Measurements from ENCODE around the gene CHIA.

The CHIA gene

GRCh38 chr1:111290104-111290503, 547 bp upstream of the CHIA start:
- no peak overlapping the region for H3K27ac ChIP-seq (ENCODE audit: low read length)
- no peaks in the 10 kb centered on the region for H4K20me1 ChIP-seq (ENCODE audit: insufficient read depth, low read length)
- H3K4me3 ChIP-seq (ENCODE audit: low read length) = no peak overlapping the region
- no peak overlapping the region for H3K9ac ChIP-seq (ENCODE audit: low read length)
- no peaks in the 10 kb centered on the region for H3K27me3 ChIP-seq (ENCODE audit: low read depth, low read length)
- no peaks in the 10 kb centered on the region for H3K79me2 ChIP-seq (ENCODE audit: low read length)
- no peaks in the 10 kb centered on the region for H3K36me3 ChIP-seq (replicated peaks; ENCODE audit: low read depth, low read length)
- no peak for TF ChIP-seq CTCF (IDR thresholded peaks at IDR 0.05; ENCODE audit: low read depth, low read length)
- TF ChIP-seq EZH2phosphoT487 (IDR thresholded peaks at IDR 0.05; ENCODE audit: low read depth) = no peak
- no peak overlapping the region for H3K4me2 ChIP-seq (ENCODE audit: low read length)
- H3K9me3 ChIP-seq (ENCODE audit: insufficient read depth, low read length) = no peaks in the 10 kb centered on the region
- H3K4me1 ChIP-seq (ENCODE audit: low read length) = no peaks in the 10 kb centered on the region
- no peak overlapping the region for H2AFZ ChIP-seq (ENCODE audit: low read depth, low read length)

- Histone ChIP-seq H4K20me1 (ENCODE audit: insufficient read depth, low read length) (no peaks in the 10 kb centered on the region), H3K27me3 (ENCODE audit: low read depth, low read length) (no peaks in the 10 kb centered on the region), H2AFZ (ENCODE audit: low read depth, low read length) (no peak overlapping the region), H3K9ac (ENCODE audit: low read length) (no peak overlapping the region), H3K4me1 (ENCODE audit: low read length) (no peaks in the 10 kb centered on the region), H3K27ac (ENCODE audit: low read length) (no peak overlapping the region), H3K79me2 (ENCODE audit: low read length) (no peaks in the 10 kb centered on the region), H3K4me3 (ENCODE audit: low read length) (no peak overlapping the region), H3K36me3 (replicated peaks; ENCODE audit: low read depth, low read length) (no peaks in the 10 kb centered on the region), H3K9me3 (ENCODE audit: insufficient read depth, low read length) (no peaks in the 10 kb centered on the region), H3K4me2 (ENCODE audit: low read length) (no peak overlapping the region)
- TF ChIP-seq EZH2phosphoT487 (IDR thresholded peaks at IDR 0.05; ENCODE audit: low read depth) (no peak), CTCF (IDR thresholded peaks at IDR 0.05; ENCODE audit: low read depth, low read length) (no peak)
Observed at GRCh38 chr1:111294390-111294789, 3.7 kb downstream of the CHIA start.

- H3K27ac ChIP-seq (ENCODE audit: low read length) = no peak overlapping the region
- H3K4me2 ChIP-seq (ENCODE audit: low read length) = no peak overlapping the region
- peaks cover 3% of the 10 kb centered on the region for H3K36me3 ChIP-seq (replicated peaks; ENCODE audit: low read depth, low read length)
- H3K9me3 ChIP-seq (ENCODE audit: insufficient read depth, low read length) = no peaks in the 10 kb centered on the region
- H3K27me3 ChIP-seq (ENCODE audit: low read depth, low read length) = no peaks in the 10 kb centered on the region
- no peaks in the 10 kb centered on the region for H3K79me2 ChIP-seq (ENCODE audit: low read length)
- no peaks in the 10 kb centered on the region for H4K20me1 ChIP-seq (ENCODE audit: insufficient read depth, low read length)
- TF ChIP-seq EZH2phosphoT487 (IDR thresholded peaks at IDR 0.05; ENCODE audit: low read depth) (no peak), CTCF (IDR thresholded peaks at IDR 0.05; ENCODE audit: low read depth, low read length) (no peak)
- H3K4me3 ChIP-seq (ENCODE audit: low read length) = no peak overlapping the region
- no peak overlapping the region for H2AFZ ChIP-seq (ENCODE audit: low read depth, low read length)
- H3K4me1 ChIP-seq (ENCODE audit: low read length) = peaks cover 6% of the 10 kb centered on the region; the same call in 1 of the 2 replicates
- no peak overlapping the region for H3K9ac ChIP-seq (ENCODE audit: low read length)
Observed at GRCh38 chr1:111302374-111302773, 11.7 kb downstream of the CHIA start.

- Histone ChIP-seq H4K20me1 (ENCODE audit: insufficient read depth, low read length) (no peaks in the 10 kb centered on the region), H3K4me1 (ENCODE audit: low read length) (no peaks in the 10 kb centered on the region), H3K79me2 (ENCODE audit: low read length) (no peaks in the 10 kb centered on the region), H3K36me3 (replicated peaks; ENCODE audit: low read depth, low read length) (peaks cover 2% of the 10 kb centered on the region), H3K4me3 (ENCODE audit: low read length) (no peak overlapping the region), H3K27me3 (ENCODE audit: low read depth, low read length) (no peaks in the 10 kb centered on the region), H3K4me2 (ENCODE audit: low read length) (no peak overlapping the region), H2AFZ (ENCODE audit: low read depth, low read length) (no peak overlapping the region), H3K27ac (ENCODE audit: low read length) (no peak overlapping the region), H3K9ac (ENCODE audit: low read length) (no peak overlapping the region), H3K9me3 (ENCODE audit: insufficient read depth, low read length) (no peaks in the 10 kb centered on the region)
- TF ChIP-seq CTCF (IDR thresholded peaks at IDR 0.05; ENCODE audit: low read depth, low read length) = no peak
- TF ChIP-seq EZH2phosphoT487 (IDR thresholded peaks at IDR 0.05; ENCODE audit: low read depth) = no peak
Observed at GRCh38 chr1:111309690-111310089, 19.0 kb downstream of the CHIA start.
